ENCODE data around the gene FAM193B.
"Not testable (repeated sequence)": the region's sequence is repeated elsewhere in the genome, so short reads cannot be mapped to it uniquely, and the experiment has no call there.

Gene FAM193B

GRCh38 chr5:177537389-177538361, 16.7 kb downstream of the FAM193B start:
- no peak overlapping the region for H3K4me3 ChIP-seq (ENCODE audit: low read depth, low read length)
- in situ Hi-C loops (cut with HindIII; ENCODE audit: low pct_ligation_motif_present, low sequenced_read_pairs) = no loop called here
- peak overlapping the region; percentile 70 for H3K27ac ChIP-seq
- H3K36me3 ChIP-seq (replicated peaks) = peaks cover 14% of the 10 kb centered on the region
- DNase-seq = peak; percentile 78
- H3K27me3 ChIP-seq (replicated peaks) = no peaks in the 10 kb centered on the region
- TF ChIP-seq, protein P1, sequence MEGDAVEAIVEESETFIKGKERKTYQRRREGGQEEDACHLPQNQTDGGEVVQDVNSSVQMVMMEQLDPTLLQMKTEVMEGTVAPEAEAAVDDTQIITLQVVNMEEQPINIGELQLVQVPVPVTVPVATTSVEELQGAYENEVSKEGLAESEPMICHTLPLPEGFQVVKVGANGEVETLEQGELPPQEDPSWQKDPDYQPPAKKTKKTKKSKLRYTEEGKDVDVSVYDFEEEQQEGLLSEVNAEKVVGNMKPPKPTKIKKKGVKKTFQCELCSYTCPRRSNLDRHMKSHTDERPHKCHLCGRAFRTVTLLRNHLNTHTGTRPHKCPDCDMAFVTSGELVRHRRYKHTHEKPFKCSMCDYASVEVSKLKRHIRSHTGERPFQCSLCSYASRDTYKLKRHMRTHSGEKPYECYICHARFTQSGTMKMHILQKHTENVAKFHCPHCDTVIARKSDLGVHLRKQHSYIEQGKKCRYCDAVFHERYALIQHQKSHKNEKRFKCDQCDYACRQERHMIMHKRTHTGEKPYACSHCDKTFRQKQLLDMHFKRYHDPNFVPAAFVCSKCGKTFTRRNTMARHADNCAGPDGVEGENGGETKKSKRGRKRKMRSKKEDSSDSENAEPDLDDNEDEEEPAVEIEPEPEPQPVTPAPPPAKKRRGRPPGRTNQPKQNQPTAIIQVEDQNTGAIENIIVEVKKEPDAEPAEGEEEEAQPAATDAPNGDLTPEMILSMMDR (IDR thresholded peaks at IDR 0.05; ENCODE audit: low read depth, low read length, missing control alignments) = no peak

DNA sequence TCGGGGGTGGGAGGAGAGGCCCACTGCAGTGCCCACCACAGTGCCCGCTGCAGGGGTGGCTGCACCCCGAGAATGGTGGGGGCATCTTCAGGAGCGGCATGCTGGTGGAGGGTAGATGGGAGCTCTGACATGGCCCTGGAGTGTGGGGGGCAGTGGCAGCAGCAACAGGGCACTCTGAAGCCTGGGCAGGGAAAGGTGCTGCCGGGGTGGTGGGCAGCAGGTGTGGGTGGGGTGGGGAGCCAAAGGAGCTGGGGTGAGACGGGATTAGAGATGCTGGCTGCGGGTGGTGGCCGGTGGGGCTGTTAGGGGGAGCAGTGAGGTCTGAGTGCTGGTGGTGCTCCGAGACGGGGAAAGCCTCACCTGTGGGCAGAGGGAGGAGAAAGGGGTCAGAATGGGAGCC, 18.0 kb downstream of the FAM193B start:
- Histone ChIP-seq H3K36me3 (replicated peaks) (peaks cover 18% of the 10 kb centered on the region), H3K4me3 (ENCODE audit: low read depth, low read length) (no peak overlapping the region), H3K27me3 (replicated peaks) (no peaks in the 10 kb centered on the region), H3K27ac (no peak overlapping the region)
- TF ChIP-seq, protein P1 (IDR thresholded peaks at IDR 0.05; ENCODE audit: low read depth, low read length, missing control alignments) = no peak
- in situ Hi-C loops (cut with HindIII; ENCODE audit: low pct_ligation_motif_present, low sequenced_read_pairs) = no loop called here
- DNase-seq = no peak

DNA sequence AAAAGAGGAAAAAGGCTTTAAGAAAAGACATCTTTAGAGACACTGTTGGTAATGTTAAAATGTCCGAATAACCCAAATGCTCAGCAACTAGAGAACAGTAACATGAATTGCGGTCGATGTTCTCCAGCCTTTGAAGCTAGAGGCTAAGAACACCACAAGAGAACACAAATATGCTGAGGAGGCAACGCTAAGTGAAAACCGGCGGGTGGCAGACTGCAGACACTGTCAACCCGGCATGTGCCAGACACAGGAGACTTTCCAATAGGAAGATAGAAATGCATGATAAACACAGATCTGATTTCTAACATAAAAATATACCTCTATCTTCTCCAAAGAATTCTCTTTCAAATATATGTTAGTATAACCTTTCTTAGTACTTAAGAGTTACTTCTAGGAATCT, 19.2 kb downstream of the FAM193B start:
- Histone ChIP-seq H3K27ac (no peak overlapping the region), H3K4me3 (ENCODE audit: low read depth, low read length) (no peak overlapping the region), H3K36me3 (replicated peaks) (peaks cover 31% of the 10 kb centered on the region), H3K27me3 (replicated peaks) (no peaks in the 10 kb centered on the region)
- in situ Hi-C loops (cut with HindIII; ENCODE audit: low pct_ligation_motif_present, low sequenced_read_pairs) = no loop called here
- TF ChIP-seq, protein P1 (IDR thresholded peaks at IDR 0.05; ENCODE audit: low read depth, low read length, missing control alignments) = no peak
- no peak for DNase-seq

DNA sequence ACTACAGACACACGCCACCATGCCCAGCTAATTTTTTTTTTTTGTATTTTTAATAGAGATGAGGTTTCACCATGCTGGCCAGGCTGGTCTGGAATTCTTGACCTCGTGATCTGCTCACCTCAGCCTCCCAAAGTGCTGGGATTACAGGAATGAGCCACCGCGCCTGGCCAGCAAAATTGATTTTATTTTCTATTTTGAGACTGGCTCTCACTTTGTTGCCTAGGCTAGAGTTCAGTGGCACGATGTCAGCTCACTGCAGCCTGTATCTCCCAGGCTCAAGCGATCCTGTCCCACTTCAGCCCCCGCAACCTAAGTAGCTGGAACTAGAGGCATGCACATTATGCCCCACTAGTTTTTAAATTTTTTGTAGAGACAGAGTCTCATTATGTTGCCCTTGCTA, 19.9 kb downstream of the FAM193B start:
- peaks cover 35% of the 10 kb centered on the region for H3K36me3 ChIP-seq (replicated peaks)
- in situ Hi-C loops (cut with HindIII; ENCODE audit: low pct_ligation_motif_present, low sequenced_read_pairs); H3K27me3 ChIP-seq (replicated peaks); H3K27ac ChIP-seq; DNase-seq; H3K4me3 ChIP-seq (ENCODE audit: low read depth, low read length): not testable (repeated sequence)

- no peaks in the 10 kb centered on the region for H3K27me3 ChIP-seq (replicated peaks)
- H3K36me3 ChIP-seq (replicated peaks) = peaks cover 55% of the 10 kb centered on the region
- in situ Hi-C loops (cut with HindIII; ENCODE audit: low pct_ligation_motif_present, low sequenced_read_pairs) = no loop called here
- H3K4me3 ChIP-seq (ENCODE audit: low read depth, low read length) = no peak overlapping the region
- TF ChIP-seq, protein P1 (IDR thresholded peaks at IDR 0.05; ENCODE audit: low read depth, low read length, missing control alignments) = no peak
- DNase-seq = no peak
- no peak overlapping the region for H3K27ac ChIP-seq
Measured at GRCh38 chr5:177531209-177531940, 23.0 kb downstream of the FAM193B start.

DNA sequence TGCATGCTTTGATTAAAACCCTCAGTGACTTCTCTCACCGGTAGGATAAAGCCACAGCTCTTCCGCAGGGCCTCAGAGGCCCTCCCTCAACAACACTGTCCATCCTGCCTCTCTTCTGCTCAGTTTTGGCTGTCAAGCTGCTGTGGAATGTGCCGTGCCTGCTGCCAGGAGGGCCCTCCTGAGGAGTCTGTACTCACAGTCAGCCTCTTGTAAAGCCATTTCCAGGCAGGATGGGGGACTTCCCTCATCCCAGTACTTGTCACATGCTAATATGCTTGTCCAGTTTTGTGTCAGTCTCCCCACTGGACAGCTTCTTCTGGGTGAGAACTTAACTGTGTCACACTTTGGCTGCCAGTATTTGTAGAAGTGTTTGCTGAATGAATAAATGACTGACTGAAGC, 23.7 kb downstream of the FAM193B start:
- peaks cover 56% of the 10 kb centered on the region for H3K36me3 ChIP-seq (replicated peaks)
- H3K4me3 ChIP-seq (ENCODE audit: low read depth, low read length) = no peak overlapping the region
- H3K27me3 ChIP-seq (replicated peaks) = no peaks in the 10 kb centered on the region
- TF ChIP-seq, protein P1 (IDR thresholded peaks at IDR 0.05; ENCODE audit: low read depth, low read length, missing control alignments) = no peak
- H3K27ac ChIP-seq = no peak overlapping the region
- DNase-seq = no peak
- in situ Hi-C loops (cut with HindIII; ENCODE audit: low pct_ligation_motif_present, low sequenced_read_pairs) = no loop called here

Measured in brain microvascular endothelial cell (primary cell).